Ishikawa (cell line): Measurements from ENCODE around the gene SORT1.

ENCODE experiments used
- CEBPB ChIP-seq: IDR thresholded peaks from 2 replicates; pipeline ENCODE4 v1.6.1; 2012
- CREB1 ChIP-seq: IDR thresholded peaks from 2 replicates; pipeline ENCODE4 v1.6.1; 2012; ENCODE audit warnings: low read depth
- EGR1 ChIP-seq: IDR thresholded peaks from 2 replicates; pipeline ENCODE4 v1.6.1; 2012
- EP300 ChIP-seq: IDR thresholded peaks from 2 replicates; pipeline ENCODE4 v1.6.1; 2012; ENCODE audit warnings: borderline replicate concordance
- FOXM1 ChIP-seq: IDR thresholded peaks from 2 replicates; pipeline ENCODE4 v1.6.1; 2012; ENCODE audit warnings: low read depth, borderline replicate concordance
- MAX ChIP-seq: IDR thresholded peaks from 2 replicates; pipeline ENCODE4 v1.6.1; 2012
- NFIC ChIP-seq: IDR thresholded peaks from 2 replicates; pipeline ENCODE4 v1.6.1; 2012
- RAD21 ChIP-seq: IDR thresholded peaks from 2 replicates; pipeline ENCODE4 v1.6.1; 2012; ENCODE audit warnings: low read depth
- REST ChIP-seq: IDR thresholded peaks from 2 replicates; pipeline ENCODE4 v1.6.1; 2012; ENCODE audit warnings: low read depth, mild to moderate bottlenecking
- TAF1 ChIP-seq: IDR thresholded peaks from 2 replicates; pipeline ENCODE4 v1.6.1; 2012; ENCODE audit warnings: low read depth, mild to moderate bottlenecking
- TCF12 ChIP-seq: IDR thresholded peaks from 2 replicates; pipeline ENCODE4 v1.6.1; 2012; ENCODE audit warnings: low read depth
- TEAD4 ChIP-seq: IDR thresholded peaks from 2 replicates; pipeline ENCODE4 v1.6.1; 2012
- YY1 ChIP-seq: IDR thresholded peaks from 2 replicates; pipeline ENCODE4 v1.6.1; 2012; ENCODE audit warnings: low read depth

DNA sequence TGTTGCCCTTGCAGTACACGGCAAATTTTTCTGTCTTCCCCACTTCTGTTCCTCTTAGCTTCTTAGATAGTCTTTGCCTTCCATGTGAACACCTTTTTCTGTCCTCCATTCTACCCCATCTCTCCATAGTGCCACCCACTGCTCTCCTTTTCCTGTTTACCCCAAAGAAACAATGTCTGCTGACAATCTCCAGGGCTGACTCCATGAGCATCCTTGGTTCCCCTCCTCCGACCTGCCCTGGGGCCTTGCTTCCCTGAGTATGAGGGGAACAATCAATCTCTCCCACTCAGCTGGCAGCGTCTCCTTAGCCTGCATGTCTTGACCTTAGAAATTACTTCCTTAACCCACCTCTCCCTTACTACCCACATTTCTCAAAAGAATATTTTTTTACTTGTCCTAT lies 78.6 kb downstream of the SORT1 start:
- TF ChIP-seq REST (no peak), NFIC (no peak), EP300 (no peak), MAX (no peak), TAF1 (no peak), RAD21 (no peak), CREB1 (no peak), CEBPB (no peak), TEAD4 (no peak), FOXM1 (no peak), TCF12 (no peak), EGR1 (no peak), YY1 (no peak)
